Measurements from ENCODE around the gene KIF15.

DNA sequence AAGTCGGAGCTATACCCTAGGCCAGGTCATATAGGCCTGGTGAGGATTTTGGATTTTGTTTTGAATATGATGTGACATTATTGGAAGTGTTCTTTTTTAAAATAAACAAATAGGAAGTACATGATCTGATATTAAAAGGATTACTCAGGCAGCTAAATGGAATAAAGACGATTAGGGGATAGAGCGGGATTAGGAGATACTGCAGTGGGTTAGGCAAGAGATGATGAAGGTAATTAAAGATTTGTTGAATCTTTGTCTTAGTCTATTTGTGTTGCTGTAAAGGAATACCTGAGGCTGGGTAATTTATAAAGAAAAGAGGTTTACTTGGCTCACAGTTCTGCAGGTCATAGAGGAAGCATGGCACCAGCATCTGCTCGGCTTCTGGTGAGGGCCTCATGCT, 21.3 kb downstream of the KIF15 start:
- TF ChIP-seq FOXM1 (IDR thresholded peaks at IDR 0.05; ENCODE audit: borderline replicate concordance) (no peak), ARNT (IDR thresholded peaks at IDR 0.05) (no peak)
